MM.1S (cell line): ENCODE results near the gene TMEM26.

Experiments
- EZH2 ChIP-seq: fragments of 300-600 bp; sonication (generic); optimal IDR thresholded peaks from 2 replicates; pipeline ENCODE3; 2017; ENCODE audit warnings: low read depth, mild to moderate bottlenecking, antibody characterized with exemption, low read length, mixed read lengths
- TF ChIP-seq, protein P1 (sequence below): fragments of 300-600 bp; sonication (generic); IDR thresholded peaks from 2 replicates; pipeline ENCODE4 v1.5.1; 2016; ENCODE audit warnings: antibody characterized with exemption, low read length, mixed read lengths

DNA sequence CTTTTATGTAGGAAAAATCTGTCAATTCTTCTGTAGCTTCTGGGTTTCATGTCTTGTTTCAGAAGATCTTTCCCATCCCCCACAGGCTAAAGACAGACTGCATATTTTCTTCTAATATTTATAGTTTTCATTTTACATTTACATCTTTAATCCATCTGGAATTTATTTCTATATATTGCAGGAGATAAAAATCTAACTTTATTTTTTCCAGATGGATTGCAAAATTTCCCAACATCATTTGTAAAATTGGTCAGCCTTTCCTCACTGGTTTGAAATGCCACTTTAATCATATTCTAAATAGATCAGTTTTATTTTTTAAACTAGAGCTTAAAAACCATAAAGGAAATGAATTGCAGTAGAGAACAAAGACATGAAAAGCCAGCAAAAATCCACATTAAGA, 46.9 kb downstream of the TMEM26 start:
- TF ChIP-seq, protein P1, sequence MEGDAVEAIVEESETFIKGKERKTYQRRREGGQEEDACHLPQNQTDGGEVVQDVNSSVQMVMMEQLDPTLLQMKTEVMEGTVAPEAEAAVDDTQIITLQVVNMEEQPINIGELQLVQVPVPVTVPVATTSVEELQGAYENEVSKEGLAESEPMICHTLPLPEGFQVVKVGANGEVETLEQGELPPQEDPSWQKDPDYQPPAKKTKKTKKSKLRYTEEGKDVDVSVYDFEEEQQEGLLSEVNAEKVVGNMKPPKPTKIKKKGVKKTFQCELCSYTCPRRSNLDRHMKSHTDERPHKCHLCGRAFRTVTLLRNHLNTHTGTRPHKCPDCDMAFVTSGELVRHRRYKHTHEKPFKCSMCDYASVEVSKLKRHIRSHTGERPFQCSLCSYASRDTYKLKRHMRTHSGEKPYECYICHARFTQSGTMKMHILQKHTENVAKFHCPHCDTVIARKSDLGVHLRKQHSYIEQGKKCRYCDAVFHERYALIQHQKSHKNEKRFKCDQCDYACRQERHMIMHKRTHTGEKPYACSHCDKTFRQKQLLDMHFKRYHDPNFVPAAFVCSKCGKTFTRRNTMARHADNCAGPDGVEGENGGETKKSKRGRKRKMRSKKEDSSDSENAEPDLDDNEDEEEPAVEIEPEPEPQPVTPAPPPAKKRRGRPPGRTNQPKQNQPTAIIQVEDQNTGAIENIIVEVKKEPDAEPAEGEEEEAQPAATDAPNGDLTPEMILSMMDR: no peak
- TF ChIP-seq EZH2: no peak
